GM12801 (cell line): Measurements from ENCODE around the gene UBE4B.

Source experiments
- TF ChIP-seq, protein P1 (sequence below): IDR thresholded peaks from one replicate; pipeline ENCODE4 v1.5.1; 2011; ENCODE audit warnings: control low read depth; ENCODE audit not compliant: insufficient read length; ENCODE audit errors: extremely low read depth

Gene UBE4B

DNA sequence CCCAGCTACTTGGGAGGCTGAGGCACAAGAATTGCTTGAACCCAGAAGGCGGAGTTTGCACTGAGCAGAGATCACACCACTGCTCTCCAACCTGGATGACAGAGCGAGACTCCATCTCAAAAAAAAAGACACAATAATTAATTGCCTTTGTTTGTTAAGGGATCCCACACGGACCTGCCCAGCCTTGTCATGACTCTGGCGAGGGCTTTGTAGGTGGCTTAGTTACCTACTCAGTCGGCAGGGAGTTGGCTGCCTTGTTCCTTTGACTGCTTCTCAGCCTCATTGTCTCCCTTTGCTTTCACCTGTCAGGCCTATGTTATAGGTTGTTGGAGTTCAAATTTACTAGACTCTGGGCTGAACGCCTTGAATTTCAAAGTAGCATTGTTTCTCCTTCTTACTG lies 82.0 kb downstream of the UBE4B start:
- TF ChIP-seq, protein P1, sequence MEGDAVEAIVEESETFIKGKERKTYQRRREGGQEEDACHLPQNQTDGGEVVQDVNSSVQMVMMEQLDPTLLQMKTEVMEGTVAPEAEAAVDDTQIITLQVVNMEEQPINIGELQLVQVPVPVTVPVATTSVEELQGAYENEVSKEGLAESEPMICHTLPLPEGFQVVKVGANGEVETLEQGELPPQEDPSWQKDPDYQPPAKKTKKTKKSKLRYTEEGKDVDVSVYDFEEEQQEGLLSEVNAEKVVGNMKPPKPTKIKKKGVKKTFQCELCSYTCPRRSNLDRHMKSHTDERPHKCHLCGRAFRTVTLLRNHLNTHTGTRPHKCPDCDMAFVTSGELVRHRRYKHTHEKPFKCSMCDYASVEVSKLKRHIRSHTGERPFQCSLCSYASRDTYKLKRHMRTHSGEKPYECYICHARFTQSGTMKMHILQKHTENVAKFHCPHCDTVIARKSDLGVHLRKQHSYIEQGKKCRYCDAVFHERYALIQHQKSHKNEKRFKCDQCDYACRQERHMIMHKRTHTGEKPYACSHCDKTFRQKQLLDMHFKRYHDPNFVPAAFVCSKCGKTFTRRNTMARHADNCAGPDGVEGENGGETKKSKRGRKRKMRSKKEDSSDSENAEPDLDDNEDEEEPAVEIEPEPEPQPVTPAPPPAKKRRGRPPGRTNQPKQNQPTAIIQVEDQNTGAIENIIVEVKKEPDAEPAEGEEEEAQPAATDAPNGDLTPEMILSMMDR, result no peak

- TF ChIP-seq, protein P1, result no peak
Measured at GRCh38 chr1:10117132-10117531, 84.4 kb downstream of the UBE4B start.

DNA sequence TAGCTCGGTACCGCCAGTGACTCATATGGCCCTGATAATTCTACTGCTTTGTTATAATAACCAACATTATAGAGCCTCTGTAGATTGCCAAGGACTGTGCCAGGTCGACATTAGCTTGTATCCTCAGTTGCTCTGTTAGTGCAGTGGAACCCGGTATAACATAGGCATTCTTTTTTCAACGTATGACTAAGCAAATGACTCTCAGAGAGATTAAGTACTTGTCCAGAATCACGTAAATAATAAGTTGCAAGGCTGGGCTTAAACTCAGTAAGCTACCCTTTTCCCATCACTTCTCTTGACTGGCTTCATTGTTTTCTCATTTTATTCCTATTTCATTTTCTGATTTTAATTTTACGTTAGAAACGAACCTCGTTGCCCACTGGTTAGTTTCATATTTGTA lies 85.1 kb downstream of the UBE4B start:
- TF ChIP-seq, protein P1, result no peak

- TF ChIP-seq, protein P1, result no peak
Measured at GRCh38 chr1:10121688-10122087, 88.9 kb downstream of the UBE4B start.

GRCh38 chr1:10122926-10123325 lies 90.2 kb downstream of the UBE4B start:
- TF ChIP-seq, protein P1, result no peak

GRCh38 chr1:10128101-10128765 lies 95.5 kb downstream of the UBE4B start:
- TF ChIP-seq, protein P1, result no peak

GRCh38 chr1:10132316-10132715 lies 99.6 kb downstream of the UBE4B start:
- TF ChIP-seq, protein P1, result no peak
